Kidney epithelial cell (primary cell): Measurements from ENCODE around the gene ITGB1BP1. TPM values are rescaled to one million over a fixed set of nuclear protein-coding genes. Genes with fewer than 3 reads are reported as not detected.

ENCODE experiments used
- DNase-seq: peaks from one replicate; pipeline ENCODE4 v3.0.0-alpha.2; 2010; ENCODE audit warnings: low read depth
- H3K27me3 ChIP-seq: 2 replicates; pipeline ENCODE4 v1.6.0; 2011; ENCODE audit warnings: low read length; ENCODE audit not compliant: control insufficient read depth, insufficient read depth
- H3K36me3 ChIP-seq: 2 replicates; pipeline ENCODE4 v1.5.1; 2011; ENCODE audit warnings: low read length; ENCODE audit not compliant: control insufficient read depth, insufficient read depth
- H3K4me3 ChIP-seq: 2 replicates; pipeline ENCODE4 v1.5.1; 2011; ENCODE audit warnings: low read depth, mild to moderate bottlenecking, control low read depth, low read length
- total RNA-seq: library from RNA; depleted of rRNA; stranded (reverse); fragments of >200 nt; gene quantifications from 2 replicates; pipeline ENCODE4 v1.2.3, GENCODE V29; 2015
- TF ChIP-seq, protein P1 (sequence below): IDR thresholded peaks from 2 replicates; pipeline ENCODE4 v1.5.1; 2011; ENCODE audit warnings: mild to moderate bottlenecking, moderate library complexity, low read length, control low read depth, inconsistent platforms; ENCODE audit not compliant: insufficient read depth, poor library complexity, severe bottlenecking

ITGB1BP1 gene
- total RNA-seq, 1 donor from 2014 or later, result 41.4 TPM

- TF ChIP-seq, protein P1, sequence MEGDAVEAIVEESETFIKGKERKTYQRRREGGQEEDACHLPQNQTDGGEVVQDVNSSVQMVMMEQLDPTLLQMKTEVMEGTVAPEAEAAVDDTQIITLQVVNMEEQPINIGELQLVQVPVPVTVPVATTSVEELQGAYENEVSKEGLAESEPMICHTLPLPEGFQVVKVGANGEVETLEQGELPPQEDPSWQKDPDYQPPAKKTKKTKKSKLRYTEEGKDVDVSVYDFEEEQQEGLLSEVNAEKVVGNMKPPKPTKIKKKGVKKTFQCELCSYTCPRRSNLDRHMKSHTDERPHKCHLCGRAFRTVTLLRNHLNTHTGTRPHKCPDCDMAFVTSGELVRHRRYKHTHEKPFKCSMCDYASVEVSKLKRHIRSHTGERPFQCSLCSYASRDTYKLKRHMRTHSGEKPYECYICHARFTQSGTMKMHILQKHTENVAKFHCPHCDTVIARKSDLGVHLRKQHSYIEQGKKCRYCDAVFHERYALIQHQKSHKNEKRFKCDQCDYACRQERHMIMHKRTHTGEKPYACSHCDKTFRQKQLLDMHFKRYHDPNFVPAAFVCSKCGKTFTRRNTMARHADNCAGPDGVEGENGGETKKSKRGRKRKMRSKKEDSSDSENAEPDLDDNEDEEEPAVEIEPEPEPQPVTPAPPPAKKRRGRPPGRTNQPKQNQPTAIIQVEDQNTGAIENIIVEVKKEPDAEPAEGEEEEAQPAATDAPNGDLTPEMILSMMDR, result no peak
- no peak for DNase-seq
- peaks cover 1% of the 10 kb centered on the region for H3K36me3 ChIP-seq
Measured at GRCh38 chr2:9465170-9465569, 41.8 kb upstream of the ITGB1BP1 start.

GRCh38 chr2:9463698-9464034 lies 40.3 kb upstream of the ITGB1BP1 start:
- TF ChIP-seq, protein P1, result no peak

More at GRCh38 chr2:9465170-9465569, 41.8 kb upstream of the ITGB1BP1 start:
- Histone ChIP-seq H3K4me3 (no peak overlapping the region), H3K27me3 (no peaks in the 10 kb centered on the region)

GRCh38 chr2:9462886-9463697 lies 39.8 kb upstream of the ITGB1BP1 start:
- TF ChIP-seq, protein P1, result no peak
- H3K4me3 ChIP-seq, result no peak overlapping the region
- DNase-seq, result no peak
- H3K36me3 ChIP-seq, result peaks cover 1% of the 10 kb centered on the region
- no peaks in the 10 kb centered on the region for H3K27me3 ChIP-seq

More at GRCh38 chr2:9463698-9464034, 40.3 kb upstream of the ITGB1BP1 start:
- H3K27me3 ChIP-seq, result no peaks in the 10 kb centered on the region
- H3K4me3 ChIP-seq, result no peak overlapping the region
- no peak for DNase-seq
- peaks cover 1% of the 10 kb centered on the region for H3K36me3 ChIP-seq

- no peak overlapping the region for H3K4me3 ChIP-seq
- TF ChIP-seq, protein P1, result no peak
- H3K36me3 ChIP-seq, result peaks cover 1% of the 10 kb centered on the region
- H3K27me3 ChIP-seq, result no peaks in the 10 kb centered on the region
- DNase-seq, result no peak
Measured at GRCh38 chr2:9462313-9462712, 39.0 kb upstream of the ITGB1BP1 start.

DNA sequence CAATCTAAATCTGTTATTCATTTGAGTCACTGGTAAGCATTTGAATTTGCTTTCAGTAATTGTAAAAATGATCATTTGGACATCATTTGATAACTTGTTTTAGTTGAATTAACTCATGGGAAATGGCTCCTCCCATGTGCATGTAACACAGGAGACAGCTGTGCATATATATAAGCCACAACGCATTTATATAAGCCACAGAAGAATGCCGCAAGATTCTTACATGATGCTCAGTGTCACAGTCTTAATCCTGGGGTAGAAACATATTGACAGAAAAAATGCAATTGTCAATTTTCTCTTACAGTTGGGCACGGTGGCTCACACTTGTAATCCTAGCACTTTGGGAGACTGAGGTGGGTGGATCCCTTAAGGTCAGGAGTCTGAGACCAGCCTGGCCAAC lies 37.8 kb upstream of the ITGB1BP1 start:
- TF ChIP-seq, protein P1, result no peak
- Histone ChIP-seq H3K27me3 (no peaks in the 10 kb centered on the region), H3K4me3 (no peak overlapping the region), H3K36me3 (peaks cover 1% of the 10 kb centered on the region)
- DNase-seq, result no peak

DNA sequence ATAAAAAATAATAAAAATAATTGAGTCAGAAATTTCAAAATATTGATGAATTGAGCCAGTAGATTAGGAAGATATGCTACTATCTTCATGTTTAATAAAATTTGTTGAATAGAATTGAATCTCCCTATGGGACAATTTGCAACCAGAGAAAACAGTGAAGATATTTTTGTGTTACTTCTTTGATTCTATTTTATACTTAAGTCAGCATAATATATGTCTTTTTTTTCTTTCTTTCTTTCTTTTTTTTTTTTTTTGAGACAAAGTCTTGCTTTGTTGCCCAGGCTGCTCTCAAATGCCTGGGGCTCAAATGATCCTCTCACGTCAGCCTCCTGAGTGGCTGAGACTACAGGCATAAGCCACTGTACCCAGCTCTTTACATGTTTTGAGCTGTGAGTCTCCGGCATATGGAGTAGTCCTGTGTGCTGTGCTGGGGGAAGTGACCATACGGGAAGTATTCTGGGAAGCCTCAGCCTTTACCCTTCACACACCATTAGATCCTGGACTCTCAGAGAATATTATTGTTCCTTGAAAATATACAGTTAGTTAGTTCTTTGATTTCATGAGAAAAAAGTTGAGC lies 37.2 kb upstream of the ITGB1BP1 start:
- Histone ChIP-seq H3K27me3 (no peaks in the 10 kb centered on the region), H3K4me3 (no peak overlapping the region), H3K36me3 (peaks cover 1% of the 10 kb centered on the region)
- TF ChIP-seq, protein P1, result no peak
- no peak for DNase-seq
